ENCODE measurements around the gene EZH1.

EZH1 gene

DNA sequence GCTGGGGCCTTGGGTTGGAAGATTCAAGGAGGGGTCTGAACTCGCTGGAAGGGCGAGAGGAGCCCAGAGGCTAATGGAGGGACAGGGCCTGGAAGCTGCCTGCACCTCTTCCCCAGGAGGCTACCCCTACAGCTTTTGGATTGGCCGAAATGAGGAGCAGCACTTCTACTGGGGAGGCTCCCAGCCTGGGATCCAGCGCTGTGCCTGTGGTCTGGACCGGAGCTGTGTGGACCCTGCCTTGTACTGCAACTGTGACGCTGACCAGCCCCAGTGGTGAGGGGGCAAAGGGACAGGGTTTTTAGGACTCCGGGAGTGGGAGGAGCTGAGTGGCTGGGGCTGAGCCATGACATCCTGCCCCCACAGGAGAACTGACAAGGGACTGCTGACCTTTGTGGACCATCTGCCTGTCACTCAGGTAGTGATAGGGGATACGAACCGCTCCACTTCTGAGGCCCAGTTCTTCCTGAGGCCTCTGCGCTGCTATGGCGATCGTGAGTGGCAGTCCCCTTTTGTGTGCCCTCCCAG lies 53.8 kb downstream of the EZH1 start:
- CTCF ChIA-PET, result interaction anchor here (2.3 to 2.5 kb wide), 2 partner anchors 10 to 113 kb away, joined by 7 read pairs; no protein-coding TSS in a partner anchor
- DNase-seq (ENCODE audit: low read depth, low spot score), result no peak
- no peak overlapping the region for H3K4me3 ChIP-seq (ENCODE audit: low read depth, low read length)
- POLR2A ChIA-PET, result interaction anchor here (0.6 kb wide), 1 partner anchor 249 kb away, joined by 3 read pairs; no protein-coding TSS in a partner anchor
- TF ChIP-seq, protein P1, sequence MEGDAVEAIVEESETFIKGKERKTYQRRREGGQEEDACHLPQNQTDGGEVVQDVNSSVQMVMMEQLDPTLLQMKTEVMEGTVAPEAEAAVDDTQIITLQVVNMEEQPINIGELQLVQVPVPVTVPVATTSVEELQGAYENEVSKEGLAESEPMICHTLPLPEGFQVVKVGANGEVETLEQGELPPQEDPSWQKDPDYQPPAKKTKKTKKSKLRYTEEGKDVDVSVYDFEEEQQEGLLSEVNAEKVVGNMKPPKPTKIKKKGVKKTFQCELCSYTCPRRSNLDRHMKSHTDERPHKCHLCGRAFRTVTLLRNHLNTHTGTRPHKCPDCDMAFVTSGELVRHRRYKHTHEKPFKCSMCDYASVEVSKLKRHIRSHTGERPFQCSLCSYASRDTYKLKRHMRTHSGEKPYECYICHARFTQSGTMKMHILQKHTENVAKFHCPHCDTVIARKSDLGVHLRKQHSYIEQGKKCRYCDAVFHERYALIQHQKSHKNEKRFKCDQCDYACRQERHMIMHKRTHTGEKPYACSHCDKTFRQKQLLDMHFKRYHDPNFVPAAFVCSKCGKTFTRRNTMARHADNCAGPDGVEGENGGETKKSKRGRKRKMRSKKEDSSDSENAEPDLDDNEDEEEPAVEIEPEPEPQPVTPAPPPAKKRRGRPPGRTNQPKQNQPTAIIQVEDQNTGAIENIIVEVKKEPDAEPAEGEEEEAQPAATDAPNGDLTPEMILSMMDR (IDR thresholded peaks at IDR 0.05; ENCODE audit: insufficient read depth, low read length, missing control alignments), result no peak

DNA sequence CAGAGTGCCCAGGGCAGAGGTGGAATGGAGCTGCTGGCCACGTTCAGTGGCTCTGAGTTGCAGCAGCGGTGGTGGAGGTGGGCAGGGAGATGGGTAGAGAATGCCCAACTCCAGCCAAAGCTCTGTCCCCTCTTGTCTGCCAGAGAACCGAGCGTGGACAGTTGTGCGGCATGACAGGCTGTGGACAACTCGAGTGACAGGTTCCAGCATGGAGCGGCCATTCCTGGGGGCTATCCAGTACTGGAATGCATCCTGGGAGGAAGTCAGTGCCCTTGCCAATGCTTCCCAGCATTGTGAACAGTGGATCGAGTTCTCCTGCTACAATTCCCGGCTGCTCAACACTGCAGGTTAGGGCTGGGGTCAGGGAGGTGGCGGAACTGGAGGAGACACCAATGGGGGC lies 54.2 kb downstream of the EZH1 start:
- no peak for DNase-seq (ENCODE audit: low read depth, low spot score)
- POLR2A ChIA-PET, result interaction anchor here (0.6 kb wide), 1 partner anchor 249 kb away, joined by 3 read pairs; no protein-coding TSS in a partner anchor
- no peak overlapping the region for H3K4me3 ChIP-seq (ENCODE audit: low read depth, low read length)
- CTCF ChIA-PET, result interaction anchor here (2.5 kb wide), 1 partner anchor 10 kb away, joined by 7 read pairs; no protein-coding TSS in a partner anchor
- TF ChIP-seq, protein P1 (IDR thresholded peaks at IDR 0.05; ENCODE audit: insufficient read depth, low read length, missing control alignments), result no peak

DNA sequence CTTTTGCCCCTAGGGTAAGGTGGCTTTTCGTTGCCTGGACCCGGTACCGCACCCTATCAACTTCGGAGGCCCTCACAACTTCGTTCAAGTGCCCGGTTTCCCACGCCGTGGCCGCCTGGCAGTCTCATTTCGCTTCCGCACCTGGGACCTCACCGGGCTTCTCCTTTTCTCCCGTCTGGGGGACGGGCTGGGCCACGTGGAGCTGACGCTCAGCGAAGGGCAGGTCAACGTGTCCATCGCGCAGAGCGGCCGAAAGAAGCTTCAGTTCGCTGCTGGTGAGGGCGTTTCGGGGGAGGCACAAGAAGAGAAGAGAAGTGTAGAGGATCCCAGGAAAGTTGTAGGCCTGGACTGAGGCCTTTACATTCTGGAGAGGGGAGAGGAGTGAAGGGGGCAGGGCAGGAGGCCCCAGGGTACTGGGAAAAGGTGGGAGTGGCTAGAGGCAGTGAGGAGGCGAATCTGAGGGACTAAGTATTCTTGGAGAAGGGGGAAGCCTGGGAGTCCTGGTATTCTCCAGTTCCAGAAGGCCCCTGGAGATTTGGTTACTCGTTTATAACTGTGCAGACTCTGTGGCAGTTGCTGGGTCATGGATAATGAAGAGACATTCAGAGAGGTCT lies 57.0 kb downstream of the EZH1 start:
- TF ChIP-seq, protein P1 (IDR thresholded peaks at IDR 0.05; ENCODE audit: insufficient read depth, low read length, missing control alignments), result no peak
- ChIA-PET POLR2A (no interaction called here), CTCF (interaction anchor here (0.9 to 1.5 kb wide), 2 partner anchors 75 to 110 kb away, joined by 3 to 6 read pairs; partner anchors contain the start of gene PSMC3IP)

DNA sequence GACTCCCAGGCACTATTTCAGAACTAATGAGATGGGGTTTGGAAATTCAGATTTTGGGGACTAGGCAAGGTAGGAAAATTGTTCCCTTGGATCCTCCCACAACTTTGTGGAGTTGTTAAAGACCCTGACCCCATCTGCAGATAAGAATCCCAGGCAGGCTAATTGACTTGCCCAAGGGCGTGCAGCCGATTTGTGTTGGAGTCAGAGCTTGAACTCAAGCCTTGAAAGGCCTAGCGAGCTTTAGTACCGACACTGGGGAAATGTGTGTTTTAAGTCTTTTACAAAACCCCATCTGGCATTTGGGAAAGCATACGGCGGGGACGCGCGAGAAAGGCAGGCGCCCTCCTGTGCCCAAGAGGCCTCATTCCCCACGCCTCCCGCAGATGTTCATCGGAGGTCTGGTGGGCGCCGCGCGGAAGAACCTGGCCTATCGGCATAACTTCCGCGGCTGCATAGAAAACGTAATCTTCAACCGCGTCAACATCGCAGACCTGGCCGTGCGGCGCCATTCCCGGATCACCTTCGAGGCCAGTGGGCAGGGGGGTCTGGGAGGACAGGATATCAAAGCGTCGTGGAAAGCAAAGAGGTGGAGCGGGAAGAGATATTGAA lies 58.2 kb downstream of the EZH1 start:
- TF ChIP-seq, protein P1 (IDR thresholded peaks at IDR 0.05; ENCODE audit: insufficient read depth, low read length, missing control alignments), result no peak
- ChIA-PET CTCF (interaction anchor here (1.5 kb wide), 1 partner anchor 108 kb away, joined by 6 read pairs; the partner anchor contains the start of gene PSMC3IP), POLR2A (no interaction called here)
- H3K4me3 ChIP-seq (ENCODE audit: low read depth, low read length), result no peak overlapping the region
- DNase-seq (ENCODE audit: low read depth, low spot score), result no peak

More for the DNA sequence above, 57.0 kb downstream of the EZH1 start:
- DNase-seq (ENCODE audit: low read depth, low spot score), result no peak
- H3K4me3 ChIP-seq (ENCODE audit: low read depth, low read length), result no peak overlapping the region

DNA sequence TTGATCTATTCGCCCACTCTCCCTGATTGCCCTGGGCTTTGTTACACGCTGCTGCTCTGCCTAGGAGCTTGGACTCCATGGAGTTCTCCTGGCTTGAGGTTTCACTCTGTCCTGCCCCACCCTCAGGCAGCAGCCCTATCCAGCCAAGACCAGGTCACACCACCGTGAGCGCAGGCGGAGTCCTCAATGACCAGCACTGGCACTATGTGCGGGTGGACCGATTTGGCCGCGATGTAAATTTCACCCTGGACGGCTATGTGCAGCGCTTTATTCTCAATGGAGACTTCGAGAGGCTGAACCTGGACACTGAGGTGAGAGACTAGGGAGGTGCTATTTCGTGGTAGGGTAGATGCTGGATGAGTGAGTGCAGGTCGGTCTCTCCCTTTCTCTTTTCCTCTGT lies 59.0 kb downstream of the EZH1 start:
- no peak for DNase-seq (ENCODE audit: low read depth, low spot score)
- ChIA-PET POLR2A (interaction anchor here (0.6 kb wide), 1 partner anchor 107 kb away, joined by 3 read pairs; no protein-coding TSS in a partner anchor), CTCF (interaction anchor here (3.7 kb wide), 1 partner anchor 107 kb away, joined by 42 read pairs; the partner anchor contains the start of gene PSMC3IP)
- TF ChIP-seq, protein P1 (IDR thresholded peaks at IDR 0.05; ENCODE audit: insufficient read depth, low read length, missing control alignments), result no peak
- H3K4me3 ChIP-seq (ENCODE audit: low read depth, low read length), result no peak overlapping the region

Measured in AG04449 (cell line).